ENCODE measurements around the gene SRSF10.

- TF ChIP-seq CTCF (IDR thresholded peaks at IDR 0.05) (no peak), POLR2AphosphoS5 (IDR thresholded peaks at IDR 0.05) (no peak)
Measured at GRCh38 chr1:23964790-23965740, 15.1 kb downstream of the SRSF10 start.
